Right forelimb (tissue), 1 donor: ENCODE measurements around the gene PLPP6.

Experiments used
- DNase-seq: peaks from one replicate; pipeline ENCODE4 v3.0.0-alpha.2; 2018

Gene PLPP6

DNA sequence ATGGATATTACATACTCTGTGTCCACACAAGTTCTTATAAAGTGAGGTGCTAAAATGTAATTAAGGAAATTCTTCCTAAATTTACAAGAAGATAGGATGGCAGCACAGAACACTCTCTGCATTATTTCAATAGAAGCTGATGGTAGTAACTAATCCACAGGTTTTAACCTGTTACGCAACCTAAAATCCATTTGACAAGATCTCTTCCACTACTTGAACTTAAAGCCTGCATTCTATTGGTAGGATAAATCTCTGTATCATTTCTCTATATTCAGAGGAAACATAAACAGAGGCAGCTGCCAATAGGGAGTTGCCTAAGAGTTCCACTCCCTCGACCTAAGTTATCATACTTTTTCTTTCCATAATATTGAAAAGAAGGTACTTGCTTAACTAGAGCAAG lies 38.8 kb downstream of the PLPP6 start:
- no peak for DNase-seq

DNA sequence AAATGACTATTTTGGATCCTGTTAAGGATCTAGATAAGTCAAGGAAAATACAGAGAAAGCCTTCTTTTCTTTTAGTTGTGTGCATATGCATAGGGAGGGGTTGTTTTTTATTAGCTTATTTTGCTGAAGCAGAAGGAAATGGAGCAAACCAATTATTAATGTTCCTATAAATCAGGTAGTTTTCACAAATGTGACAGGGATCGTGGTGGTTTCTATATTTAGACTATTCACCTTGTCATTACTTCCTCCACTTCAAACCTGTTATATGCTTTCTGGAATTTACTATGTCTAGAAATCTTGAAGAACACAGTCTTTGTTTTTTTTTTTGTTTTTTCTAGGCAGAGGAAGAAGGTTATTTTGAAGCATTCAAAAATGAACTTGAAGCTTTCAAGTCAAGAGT lies 39.4 kb downstream of the PLPP6 start:
- DNase-seq: no peak

DNA sequence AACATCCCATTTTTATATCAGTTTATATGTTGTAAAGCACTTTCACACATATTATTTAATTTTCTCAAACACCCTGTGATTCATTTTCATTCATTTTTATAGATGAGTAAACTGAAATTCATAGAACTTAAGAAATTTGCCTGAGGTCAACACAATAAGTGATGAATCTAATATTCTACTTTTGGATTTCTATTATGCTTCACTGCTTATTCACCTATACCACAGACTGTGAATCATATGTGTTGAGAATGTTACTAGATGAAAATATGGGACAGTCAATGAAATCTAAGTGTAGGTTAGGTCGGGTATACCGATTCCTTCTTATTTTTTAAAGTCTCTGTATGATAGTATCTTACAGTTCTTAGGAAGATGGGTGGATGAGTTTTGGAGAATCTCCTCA lies 42.0 kb downstream of the PLPP6 start:
- no peak for DNase-seq

DNA sequence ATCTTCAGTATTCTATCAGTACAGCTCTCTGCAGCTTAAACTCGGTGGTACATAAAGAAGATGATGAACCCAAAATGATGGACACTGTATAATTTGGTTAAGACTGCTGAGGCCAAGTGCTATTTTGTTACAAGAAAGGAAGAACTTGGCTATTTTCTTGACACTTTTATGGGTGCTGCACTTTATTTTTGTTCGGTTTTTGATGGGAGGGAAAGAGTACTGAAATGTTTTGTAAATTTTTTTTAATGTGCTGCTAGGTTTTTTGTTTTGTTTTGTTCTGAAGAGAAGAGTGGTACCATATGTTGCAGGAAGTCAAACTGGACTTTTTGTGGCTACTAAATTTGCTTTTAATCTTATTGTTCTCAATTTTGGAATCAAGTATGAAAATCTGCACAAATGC lies 43.9 kb downstream of the PLPP6 start:
- DNase-seq: no peak

DNA sequence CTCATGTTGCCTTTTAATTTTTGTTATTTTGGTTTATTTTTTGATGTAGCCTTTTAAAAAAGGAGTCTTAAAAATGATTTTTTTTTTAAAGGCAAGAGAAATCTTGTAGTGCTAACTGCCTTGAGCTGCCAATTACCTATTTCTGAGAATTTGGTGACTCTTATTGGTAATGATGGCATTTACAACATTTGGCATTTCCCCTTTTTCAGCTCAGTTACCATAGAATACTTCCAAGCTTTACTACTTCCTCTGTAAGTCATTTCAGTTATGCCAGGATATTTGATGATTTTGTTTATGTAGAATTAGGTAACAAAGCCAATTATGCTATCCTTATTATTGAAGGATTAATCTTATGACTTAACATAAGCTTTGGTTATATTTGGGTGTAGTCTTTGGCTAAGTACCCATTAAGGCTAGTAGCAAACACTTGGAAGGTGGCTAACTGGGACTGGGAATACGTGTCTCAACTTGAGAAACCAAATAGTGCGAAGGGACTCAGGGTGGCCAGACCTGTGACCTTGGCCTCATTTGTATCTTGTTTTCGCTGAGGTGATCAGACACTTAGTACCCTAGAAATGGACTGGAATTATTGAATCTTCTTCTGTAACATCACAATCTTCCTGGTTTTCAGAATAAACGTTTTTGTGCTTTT lies 45.0 kb downstream of the PLPP6 start:
- DNase-seq: no peak

DNA sequence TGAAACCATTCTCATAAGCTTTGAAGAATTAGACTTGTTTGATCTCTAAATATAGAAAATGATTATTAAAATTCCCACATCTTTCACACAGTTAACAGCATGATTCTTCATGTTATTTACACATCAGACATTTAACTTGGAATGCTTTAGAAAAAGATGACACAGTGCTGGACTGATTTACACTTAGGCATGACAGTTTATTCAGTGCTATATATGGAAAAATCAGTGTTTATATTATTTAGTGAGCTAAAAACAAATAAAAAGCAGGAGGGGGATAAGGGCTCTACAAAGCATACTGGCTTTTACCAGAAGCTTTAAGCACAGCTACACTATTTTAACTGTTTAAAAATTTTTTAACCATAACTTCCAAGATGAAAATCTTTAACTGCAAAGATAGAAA lies 47.3 kb downstream of the PLPP6 start:
- DNase-seq: no peak

DNA sequence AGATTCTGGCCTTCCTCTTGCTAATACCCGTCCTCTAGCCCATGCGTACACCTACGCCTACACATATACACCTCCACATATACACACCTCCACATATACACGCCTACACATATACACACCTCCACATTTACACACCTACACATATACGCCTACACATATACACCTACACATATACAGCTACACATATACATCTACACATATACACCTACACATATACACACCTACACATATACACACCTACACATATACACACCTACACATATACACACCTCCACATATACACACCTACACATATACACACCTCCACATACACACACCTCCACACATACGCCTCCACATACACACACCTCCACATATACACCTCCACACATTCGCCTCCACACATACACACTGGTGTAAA lies 51.8 kb downstream of the PLPP6 start:
- DNase-seq: no peak

DNA sequence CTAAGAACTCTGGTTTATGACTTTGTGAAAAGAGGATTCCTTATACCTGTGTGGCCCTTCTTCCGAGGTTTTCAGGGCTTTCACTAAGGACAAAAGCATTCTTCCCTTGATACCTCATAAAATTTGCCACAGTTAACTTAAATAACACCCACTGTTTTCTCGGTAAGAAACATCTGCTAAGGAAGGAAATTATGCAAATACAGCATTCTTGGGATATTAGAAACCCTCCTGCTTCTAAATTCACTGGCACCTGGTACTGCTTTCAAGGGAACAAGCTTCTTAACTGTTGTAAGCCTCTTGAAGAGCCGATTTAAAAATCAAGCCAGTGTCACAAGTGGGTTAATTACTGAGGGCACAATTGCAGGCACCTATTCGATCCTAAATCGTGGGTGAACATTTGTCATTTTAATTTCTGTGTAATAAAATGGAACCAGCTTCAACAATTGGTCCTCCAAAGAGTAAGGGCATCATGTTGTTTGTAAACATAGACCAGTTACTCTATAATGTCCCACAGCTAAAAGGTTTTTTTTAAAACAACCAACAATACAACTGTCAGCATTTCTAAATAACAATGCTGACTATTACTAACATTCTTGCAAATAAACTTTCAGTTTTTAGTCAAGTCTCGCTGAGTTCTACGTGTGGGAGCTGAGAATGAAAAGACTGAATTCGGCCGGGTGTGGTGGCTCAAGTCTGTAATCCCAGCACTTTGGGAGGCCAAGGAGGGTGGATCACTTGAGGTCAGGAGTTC lies 52.3 kb downstream of the PLPP6 start:
- DNase-seq: no peak
